GM12801 (cell line): ENCODE measurements around the gene AP3S2.

Experiments
- CTCF ChIP-seq: IDR thresholded peaks from one replicate; pipeline ENCODE4 v1.5.1; 2011; ENCODE audit warnings: control low read depth; ENCODE audit not compliant: insufficient read length; ENCODE audit errors: extremely low read depth

Gene AP3S2

GRCh38 chr15:89893696-89894447 is at the start of gene AP3S2:
Gene AP3S2, minus strand, starts transcription at chr15:89893994. Its CDS starts 45 bp downstream, at chr15:89893949.
- TF ChIP-seq CTCF, result no peak

- no peak for TF ChIP-seq CTCF
Observed at GRCh38 chr15:89939910-89940309, 46.1 kb upstream of the AP3S2 start.

- no peak for TF ChIP-seq CTCF
Observed at GRCh38 chr15:89937365-89938350, 43.9 kb upstream of the AP3S2 start.

GRCh38 chr15:89936786-89937265 is 43.0 kb upstream of the AP3S2 start:
- TF ChIP-seq CTCF, result no peak

GRCh38 chr15:89936051-89936785 is 42.4 kb upstream of the AP3S2 start:
- TF ChIP-seq CTCF, result no peak

- no peak for TF ChIP-seq CTCF
Observed at GRCh38 chr15:89932880-89933279, 39.1 kb upstream of the AP3S2 start.
